HepG2 (cell line): ENCODE data around the gene TTC21B. TPM values are rescaled to one million over a fixed set of nuclear protein-coding genes. Genes with fewer than 3 reads are reported as not detected.

Experiments
- ATAC-seq: fragments of 200-7000 bp; cut with Tn5 transposase; 3 replicates; pipeline ENCODE4 v1.9.1; 2020; ENCODE audit warnings: mild to moderate bottlenecking, moderate library complexity
- BruUV-seq: library from RNA; stranded (reverse); fragments of 400-500 nt; replicated peaks from 2 replicates; lab custom pipeline; 2021; lab: Mats Ljungman, UMichigan
- CTCF ChIA-PET: fragments of 300-600 bp; formaldehyde crosslinking; extraction: SDS; loops from one replicate; lab custom pipeline; 2021; ENCODE audit warnings: low total read pairs, inconsistent platforms, low intra/inter-chr PET ratio; lab: Yijun Ruan, JAX
- POLR2A ChIA-PET: fragments of 350-600 bp; sonication (Branson Sonifier 250); formaldehyde crosslinking; loops from one replicate; lab custom pipeline; 2020; ENCODE audit warnings: antibody characterized with exemption, inconsistent platforms; lab: Yijun Ruan, JAX
- DNase-seq: peaks from one replicate; pipeline ENCODE4 v3.0.0-alpha.2; 2015; ENCODE audit warnings: low spot score
- FAIRE-seq: peaks from 3 replicates; lab custom pipeline; 2011; peaks lifted over from hg19 to GRCh38; lab: Jason Lieb, UNC
- H2AFZ ChIP-seq: one replicate; pipeline ENCODE4 v1.6.1; 2011; ENCODE audit warnings: low read length, inconsistent platforms
- H3K27ac ChIP-seq: fragments of 300-600 bp; 3 replicates; pipeline ENCODE4 v1.8.0; 2011; ENCODE audit warnings: mixed run types, mild to moderate bottlenecking, mixed read lengths, low read length, inconsistent platforms; ENCODE audit not compliant: insufficient read depth; ENCODE audit errors: extremely low read length
- H3K27me3 ChIP-seq, 2 experiments: fragments of 200-600 bp in 1 of 2; 2 replicates in 1 of 2; 3 replicates in 1 of 2; pipeline versions ENCODE4 v1.6.0 to v1.8.0; 2011; ENCODE audit warnings: low read length in 2 of 2, mild to moderate bottlenecking in 2 of 2, moderate library complexity in 2 of 2, inconsistent platforms in 1 of 2; ENCODE audit not compliant: insufficient read depth in 2 of 2, control insufficient read depth in 1 of 2
- H3K36me3 ChIP-seq, 2 experiments: fragments of 200-600 bp in 1 of 2; replicated peaks in 1 of 2; 2 replicates in 1 of 2; 3 replicates in 1 of 2; pipeline versions ENCODE4 v1.5.1 to v1.8.0; 2011; ENCODE audit warnings: low read length in 2 of 2, inconsistent platforms in 1 of 2; ENCODE audit not compliant: insufficient read depth in 2 of 2, control insufficient read depth in 1 of 2
- H3K4me1 ChIP-seq: 2 replicates; pipeline ENCODE4 v1.5.1; 2012; ENCODE audit warnings: low read length, inconsistent platforms; ENCODE audit not compliant: insufficient read depth
- H3K4me2 ChIP-seq: 2 replicates; pipeline ENCODE4 v1.6.0; 2011; ENCODE audit warnings: low read depth, low read length, inconsistent platforms
- H3K4me3 ChIP-seq, 3 experiments: fragments of 200-600 bp in 1 of 3; sonication (generic), shearing (Covaris generic) in 1 of 3; replicated peaks in 1 of 3; 2 replicates each; pipeline ENCODE4 v1.5.1; 2011 to 2016; ENCODE audit warnings: low read length in 3 of 3, inconsistent platforms in 2 of 3, low read depth in 2 of 3, mild to moderate bottlenecking in 2 of 3, control low read depth in 1 of 3, mixed read lengths in 1 of 3; ENCODE audit not compliant: insufficient read depth in 1 of 3
- H3K79me2 ChIP-seq: one replicate; pipeline ENCODE4 v1.6.1; 2011; ENCODE audit warnings: low read length, inconsistent platforms; ENCODE audit not compliant: insufficient read depth
- H3K9ac ChIP-seq: 2 replicates; pipeline ENCODE4 v1.6.0; 2011; ENCODE audit warnings: mild to moderate bottlenecking, low read depth, low read length, inconsistent platforms; ENCODE audit not compliant: insufficient read depth
- H3K9me3 ChIP-seq: 2 replicates; pipeline ENCODE4 v1.5.1; 2012; ENCODE audit warnings: mild to moderate bottlenecking, low read length
- H4K20me1 ChIP-seq: 2 replicates; pipeline ENCODE4 v1.6.0; 2011; ENCODE audit warnings: inconsistent platforms, mild to moderate bottlenecking, low read length, moderate library complexity; ENCODE audit not compliant: insufficient read depth
- JDP2 ChIP-seq: sonication (generic); formaldehyde crosslinking; IDR thresholded peaks from 2 replicates; pipeline ENCODE4 v1.8.1; 2022; ENCODE audit warnings: missing genetic modification reagents, borderline replicate concordance
- MAFF ChIP-seq: IDR thresholded peaks from 2 replicates; pipeline ENCODE4 v1.6.1; 2011; ENCODE audit warnings: low read depth, low read length, improper control_type of control experiment
- MAFK ChIP-seq, 2 experiments: IDR thresholded peaks in 1 of 2; conservative IDR thresholded peaks in 1 of 2; 2 replicates each; pipeline ENCODE4 v1.6.1; 2011; ENCODE audit warnings: improper control_type of control experiment in 2 of 2, low read length in 2 of 2
- ZBTB7B ChIP-seq: sonication (generic); formaldehyde crosslinking; IDR thresholded peaks from 2 replicates; pipeline ENCODE4 v1.4.0; 2020; ENCODE audit warnings: missing genetic modification reagents
- ZNF24 ChIP-seq: fragments of 450-650 bp; IDR thresholded peaks from 2 replicates; pipeline ENCODE4 v1.6.1; 2017; ENCODE audit warnings: antibody characterized with exemption, mild to moderate bottlenecking
- WGBS: methylation state at CpG from one replicate; pipeline ENCODE4 v1.1.6; 2017; ENCODE audit warnings: low lambda C conversion rate; 5-methylcytosine and 5-hydroxymethylcytosine counted together
- in situ Hi-C: cut with HindIII; loops from 2 replicates; pipeline ENCODE4 v1.10.0; 2017; ENCODE audit warnings: low pct_unique_long_range_greater_than_20kb; ENCODE audit not compliant: extremely low pct_ligation_motif_present
- intact Hi-C: fragments of 100-400 bp; cut with micrococcal nuclease; formaldehyde crosslinking; loops from one replicate; pipeline ENCODE4 v1.10.0; 2022; ENCODE audit not compliant: unreplicated experiment
- polyA plus RNA-seq, 8 experiments: library from polyadenylated mRNA; depleted of rRNA in 3 of 8; stranded (reverse) in 7 of 8; unstranded in 1 of 8; fragments of >200 nt; fragmentation: Illumina TruSeq in 4 of 8; extraction: Trizol in 4 of 8; gene quantifications; 2 replicates each; pipeline versions ENCODE4 v1.2.1 to v1.2.3, GENCODE V29; 2011 to 2016; ENCODE audit warnings: low read depth in 4 of 8, missing spikeins in 1 of 8, mixed read lengths in 1 of 8; ENCODE audit not compliant: insufficient read depth in 1 of 8
- total RNA-seq, 5 experiments: library from RNA; depleted of rRNA; stranded (reverse); fragments of >200 nt; fragmentation: Illumina TruSeq; extraction: Trizol; gene quantifications; 2 replicates each; pipeline ENCODE4 v1.2.3, GENCODE V29; 2016; ENCODE audit warnings: low read depth in 1 of 5

The TTC21B gene
- total and polyA plus RNA-seq, 2 of the 13 experiments (the other 11 are each of a cell fraction or from before 2014, with no cell fraction given), result 39.1 to 67.1 TPM

GRCh38 chr2:165891345-165891744, 62.2 kb downstream of the TTC21B start:
- no TSS peak for BruUV-seq
- H3K4me1 ChIP-seq, result no peaks in the 10 kb centered on the region
- H3K4me2 ChIP-seq, result no peak overlapping the region
- no peaks in the 10 kb centered on the region for H3K79me2 ChIP-seq
- WGBS, result 100% methylated on average over 1 of the region's 1 CpG
- H3K9ac ChIP-seq, result no peak overlapping the region
- intact Hi-C loops, result loop anchor here (5.0 kb wide), 1 partner anchor 36 kb away; no protein-coding TSS in a partner anchor
- CTCF ChIA-PET, result no interaction called here
- H3K36me3 ChIP-seq, result peaks cover 21 to 79% of the 10 kb centered on the region in 2 experiments
- FAIRE-seq, result no peak
- H2AFZ ChIP-seq, result no peak overlapping the region
- POLR2A ChIA-PET, result interaction anchor here (1.2 kb wide), 1 partner anchor 62 kb away, joined by 3 read pairs; the partner anchor contains the start of gene TTC21B
- in situ Hi-C loops, result no loop called here
- no peak overlapping the region for H3K27ac ChIP-seq
- H3K4me3 ChIP-seq, result no peak overlapping the region
- no peak for ATAC-seq
- DNase-seq, result no peak
- TF ChIP-seq ZBTB7B (CRISPR knock-in tag) (no peak), ZNF24 (peak; percentile 92)
- H3K9me3 ChIP-seq, result no peaks in the 10 kb centered on the region
- H4K20me1 ChIP-seq, result no peaks in the 10 kb centered on the region
- no peaks in the 10 kb centered on the region for H3K27me3 ChIP-seq

- POLR2A ChIA-PET, result no interaction called here
- peaks cover 23 to 82% of the 10 kb centered on the region in 2 experiments for H3K36me3 ChIP-seq
- no peaks in the 10 kb centered on the region for H3K79me2 ChIP-seq
- BruUV-seq, result no TSS peak
- H3K27me3 ChIP-seq, result no peaks in the 10 kb centered on the region
- H3K4me2 ChIP-seq, result no peak overlapping the region
- CTCF ChIA-PET, result no interaction called here
- no peak for FAIRE-seq
- no peak for ATAC-seq
- H3K4me3 ChIP-seq, result no peak overlapping the region
- in situ Hi-C loops, result no loop called here
- H3K4me1 ChIP-seq, result no peaks in the 10 kb centered on the region
- peak; percentile 67 for TF ChIP-seq MAFF
- TF ChIP-seq MAFK (conservative IDR thresholded peaks at IDR 0.05 in 1 of 2, IDR thresholded peaks at IDR 0.05 in 1 of 2; ENCODE audit: low read length in 2 of 2), result peak; percentile 39 to 52; a peak in 2 of 4 replicates
- no peak for TF ChIP-seq JDP2 (CRISPR knock-in tag)
- DNase-seq, result no peak
- H2AFZ ChIP-seq, result no peak overlapping the region
- H3K9ac ChIP-seq, result no peak overlapping the region
- no peak overlapping the region for H3K27ac ChIP-seq
- intact Hi-C loops, result loop anchor here (5.0 kb wide), 1 partner anchor 38 kb away; no protein-coding TSS in a partner anchor
- no peaks in the 10 kb centered on the region for H3K9me3 ChIP-seq
- H4K20me1 ChIP-seq, result no peaks in the 10 kb centered on the region
Observed at GRCh38 chr2:165889798-165890197, 63.8 kb downstream of the TTC21B start.
